Endothelial cell of umbilical vein (primary cell): ENCODE measurements around the gene RING1.

Source experiments
- EZH2 ChIP-seq: IDR thresholded peaks from 2 replicates; pipeline ENCODE4 v1.6.1; 2012; ENCODE audit warnings: borderline replicate concordance, low read depth, mild to moderate bottlenecking, moderate library complexity, low read length, inconsistent platforms; ENCODE audit not compliant: severe bottlenecking
- POLR2A ChIP-seq: IDR thresholded peaks from 2 replicates; pipeline ENCODE4 v1.6.1; 2012; ENCODE audit warnings: low read depth, mild to moderate bottlenecking, control low read depth, low read length

DNA sequence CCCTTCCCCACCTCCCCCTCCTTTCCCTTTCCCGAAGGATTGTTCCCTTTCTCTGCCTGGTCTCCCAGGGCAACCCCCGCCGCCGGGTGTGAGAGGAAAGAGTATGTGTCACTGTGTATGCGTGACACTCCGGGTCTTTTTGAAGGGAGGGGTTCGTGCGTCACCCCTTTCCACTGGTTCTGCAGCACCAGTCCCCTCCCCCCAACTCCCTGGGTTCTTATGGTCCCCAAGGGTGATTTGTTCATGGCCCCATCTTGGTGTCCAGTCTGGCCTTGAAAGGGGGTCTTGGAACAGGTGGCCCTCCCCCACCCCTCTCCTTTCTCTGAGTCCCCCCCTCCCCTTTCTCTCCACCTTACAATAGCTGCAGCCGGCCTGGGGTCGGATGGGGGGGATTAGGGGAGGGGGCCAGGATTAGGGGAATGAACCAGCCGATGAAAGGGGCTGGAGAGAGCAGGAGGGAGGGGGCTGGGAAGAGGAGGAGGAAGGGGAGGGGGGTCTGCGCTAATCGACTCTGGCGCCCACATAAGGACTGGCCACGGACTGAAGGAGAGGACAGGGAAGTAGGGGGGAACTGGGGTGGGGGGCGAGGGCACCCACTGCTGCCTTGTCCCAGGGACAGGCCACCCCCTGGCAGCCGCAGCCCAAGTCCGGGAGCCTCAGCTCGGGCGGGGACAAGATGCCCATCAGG is 1.3 kb upstream of the RING1 start:
- TF ChIP-seq EZH2 = no peak
- no peak for TF ChIP-seq POLR2A
